Neuronal stem cell (in vitro differentiated cells): ENCODE results near the gene BARHL1.

Experiments
- DNase-seq: peaks from one replicate; pipeline ENCODE4 v3.0.0-alpha.2; 2013; ENCODE audit warnings: low spot score
- H2AFZ ChIP-seq: one replicate; pipeline ENCODE4 v1.6.1; 2013; ENCODE audit warnings: mild to moderate bottlenecking, low read length, inconsistent platforms
- H2AK5ac ChIP-seq: 2 replicates; pipeline ENCODE4 v1.6.1; 2013; ENCODE audit warnings: low read depth, mild to moderate bottlenecking, inconsistent platforms, low read length, moderate library complexity, mixed read lengths
- H2BK120ac ChIP-seq: 2 replicates; pipeline ENCODE4 v1.6.1; 2013; ENCODE audit warnings: low read depth, mild to moderate bottlenecking, inconsistent platforms, low read length, moderate library complexity, mixed read lengths
- H2BK12ac ChIP-seq: one replicate; pipeline ENCODE4 v1.6.1; 2013; ENCODE audit warnings: low read length, inconsistent platforms
- H2BK15ac ChIP-seq: 2 replicates; pipeline ENCODE4 v1.6.1; 2013; ENCODE audit warnings: mild to moderate bottlenecking, low read length, inconsistent platforms, mixed read lengths
- H2BK5ac ChIP-seq: one replicate; pipeline ENCODE4 v1.6.1; 2013; ENCODE audit warnings: inconsistent platforms, mild to moderate bottlenecking, low read length, moderate library complexity
- H3K14ac ChIP-seq: one replicate; pipeline ENCODE4 v1.6.1; 2013; ENCODE audit warnings: low read length, inconsistent platforms
- H3K18ac ChIP-seq: 2 replicates; pipeline ENCODE4 v1.6.1; 2013; ENCODE audit warnings: low read length, inconsistent platforms
- H3K23ac ChIP-seq: 2 replicates; pipeline ENCODE4 v1.6.1; 2013; ENCODE audit warnings: low read depth, mild to moderate bottlenecking, mixed read lengths, low read length, inconsistent platforms; ENCODE audit not compliant: poor library complexity
- H3K27ac ChIP-seq: replicated peaks from 3 replicates; pipeline ENCODE4 v1.5.1; 2013; ENCODE audit warnings: low read length, inconsistent platforms
- H3K27me3 ChIP-seq, 3 experiments: 2 replicates each; pipeline ENCODE4 v1.6.1; 2013; ENCODE audit warnings: low read length in 3 of 3, mild to moderate bottlenecking in 2 of 3, inconsistent platforms in 1 of 3, low read depth in 1 of 3, mixed read lengths in 1 of 3, moderate library complexity in 1 of 3; ENCODE audit not compliant: control insufficient read depth in 3 of 3, insufficient read depth in 3 of 3
- H3K36me3 ChIP-seq, 2 donors: replicated peaks in 1 of 2; 2 replicates each; pipeline ENCODE4 v1.6.1; 2013; ENCODE audit warnings: low read length in 2 of 2; ENCODE audit not compliant: control insufficient read depth in 2 of 2, insufficient read depth in 2 of 2
- H3K4ac ChIP-seq: 2 replicates; pipeline ENCODE4 v1.6.1; 2013; ENCODE audit warnings: inconsistent platforms, mild to moderate bottlenecking, low read length, moderate library complexity
- H3K4me1 ChIP-seq, 2 donors: 1 replicate in 1 of 2; 2 replicates in 1 of 2; pipeline ENCODE4 v1.6.1; 2013; ENCODE audit warnings: low read length in 2 of 2, low read depth in 1 of 2; ENCODE audit not compliant: control insufficient read depth in 2 of 2, insufficient read depth in 1 of 2
- H3K4me2 ChIP-seq: one replicate; pipeline ENCODE4 v1.6.1; 2013; ENCODE audit warnings: mild to moderate bottlenecking, low read length, inconsistent platforms; ENCODE audit not compliant: insufficient read depth, poor library complexity, severe bottlenecking
- H3K4me3 ChIP-seq, 2 donors: 2 replicates each; pipeline ENCODE4 v1.5.1; 2013; ENCODE audit warnings: low read length in 2 of 2, mild to moderate bottlenecking in 2 of 2, inconsistent platforms in 1 of 2, moderate library complexity in 1 of 2
- H3K79me1 ChIP-seq: one replicate; pipeline ENCODE4 v1.6.1; 2013; ENCODE audit warnings: low read depth, mild to moderate bottlenecking, inconsistent platforms, low read length, moderate library complexity
- H3K9ac ChIP-seq: one replicate; pipeline ENCODE4 v1.6.1; 2013; ENCODE audit warnings: mild to moderate bottlenecking, low read depth, low read length, inconsistent platforms; ENCODE audit not compliant: poor library complexity
- H3K9me3 ChIP-seq, 2 donors: replicated peaks in 1 of 2; 2 replicates each; pipeline versions ENCODE3 to v1.6.1; 2013; ENCODE audit warnings: low read length in 2 of 2, mild to moderate bottlenecking in 2 of 2, inconsistent platforms in 1 of 2, low read depth in 1 of 2, mixed read lengths in 1 of 2, moderate library complexity in 1 of 2; ENCODE audit not compliant: control insufficient read depth in 2 of 2, insufficient read depth in 1 of 2
- H4K8ac ChIP-seq: one replicate; pipeline ENCODE4 v1.6.1; 2013; ENCODE audit warnings: low read depth, mild to moderate bottlenecking, inconsistent platforms, low read length, moderate library complexity
- H4K91ac ChIP-seq: one replicate; pipeline ENCODE4 v1.6.1; 2013; ENCODE audit warnings: low read length, low read depth, mild to moderate bottlenecking, inconsistent platforms; ENCODE audit not compliant: poor library complexity
- WGBS, 2 donors: extraction: QIAGEN DNeasy Blood & Tissue Kit; methylation state at CpG; one replicate each; pipeline ENCODE4 v1.1.7; 2013; ENCODE audit warnings: missing lambda C conversion rate in 2 of 2, mixed read lengths in 1 of 2; ENCODE audit not compliant: insufficient read length in 2 of 2, insufficient replicate concordance in 1 of 2; ENCODE audit errors: extremely low coverage in 2 of 2; 5-methylcytosine and 5-hydroxymethylcytosine counted together

The BARHL1 gene

DNA sequence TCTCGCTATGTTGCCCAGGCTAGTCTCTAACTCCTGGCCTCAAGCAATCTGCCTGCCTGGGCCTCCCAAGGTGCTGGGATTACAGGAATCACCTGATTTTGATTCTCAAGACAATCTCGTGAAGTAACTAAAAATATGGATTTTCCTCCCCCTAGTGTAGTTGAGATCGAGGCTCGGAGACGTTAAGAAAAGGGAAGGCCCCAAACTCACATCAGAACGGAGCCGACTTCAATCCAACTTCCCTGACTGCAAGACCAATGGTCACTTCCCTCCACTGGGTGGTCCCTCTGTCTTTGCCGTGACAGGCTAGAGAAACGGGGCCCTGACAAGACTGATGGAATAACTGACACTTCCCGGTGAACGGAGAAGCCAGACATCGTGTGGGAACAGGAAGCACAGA, 28.3 kb downstream of the BARHL1 start:
- Histone ChIP-seq H3K36me3 (peaks cover 13 to 92% of the 10 kb centered on the region in 2 donors), H3K4me2 (no peak overlapping the region), H3K18ac (no peak overlapping the region), H3K23ac (no peak overlapping the region), H2BK5ac (no peak overlapping the region), H3K4ac (no peak overlapping the region), H3K4me3 (no peak overlapping the region), H4K8ac (no peak overlapping the region), H2BK15ac (no peak overlapping the region), H4K91ac (no peak overlapping the region), H2AK5ac (no peak overlapping the region), H3K9me3 (no peaks in the 10 kb centered on the region), H3K79me1 (no peaks in the 10 kb centered on the region), H3K14ac (no peak overlapping the region), H2BK120ac (no peak overlapping the region), H3K27me3 (no peaks in the 10 kb centered on the region), H2BK12ac (no peak overlapping the region), H3K4me1 (peaks cover 0 to 6% of the 10 kb centered on the region in 2 donors), H3K9ac (no peak overlapping the region), H2AFZ (no peak overlapping the region), H3K27ac (no peak overlapping the region)
- WGBS, 2 donors = no CpG with 5 or more reads among the region's 12 CpGs
- no peak for DNase-seq

DNA sequence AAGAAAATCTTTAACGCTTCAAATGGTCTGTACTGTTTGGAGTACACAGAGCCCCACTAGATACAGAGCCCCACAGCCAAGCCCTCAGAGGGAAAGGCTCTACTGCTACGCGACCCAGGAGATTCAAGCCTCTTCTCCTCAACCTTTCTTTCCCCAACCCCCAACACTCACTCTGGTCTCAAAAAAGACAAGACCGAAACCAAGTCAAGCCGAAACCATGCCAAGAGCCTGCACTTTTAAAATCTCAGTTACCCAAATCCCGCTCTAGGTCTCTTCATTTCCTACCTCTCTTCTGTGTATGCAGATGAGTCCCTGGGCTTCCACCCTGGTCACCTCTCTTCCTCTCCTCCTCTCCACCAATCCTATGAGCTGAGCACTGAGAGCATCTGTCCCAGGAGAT, 31.9 kb downstream of the BARHL1 start:
- peaks cover 0 to 4% of the 10 kb centered on the region in 2 donors for H3K4me1 ChIP-seq
- H4K8ac ChIP-seq = no peak overlapping the region
- H2BK120ac ChIP-seq = no peak overlapping the region
- no peak overlapping the region for H3K18ac ChIP-seq
- H2AFZ ChIP-seq = no peak overlapping the region
- H3K14ac ChIP-seq = no peak overlapping the region
- H3K4me2 ChIP-seq = no peak overlapping the region
- no CpG with 5 or more reads among the region's 6 CpGs for WGBS, 2 donors
- H3K4ac ChIP-seq = no peak overlapping the region
- peaks cover 22 to 93% of the 10 kb centered on the region in 2 donors for H3K36me3 ChIP-seq
- H3K27ac ChIP-seq = no peak overlapping the region
- no peaks in the 10 kb centered on the region for H3K9me3 ChIP-seq
- DNase-seq = no peak
- H3K9ac ChIP-seq = no peak overlapping the region
- no peak overlapping the region for H3K23ac ChIP-seq
- no peaks in the 10 kb centered on the region for H3K79me1 ChIP-seq
- H2BK15ac ChIP-seq = no peak overlapping the region
- no peaks in the 10 kb centered on the region for H3K27me3 ChIP-seq
- no peak overlapping the region for H2BK12ac ChIP-seq
- no peak overlapping the region for H2AK5ac ChIP-seq
- H3K4me3 ChIP-seq = no peak overlapping the region
- no peak overlapping the region for H2BK5ac ChIP-seq
- no peak overlapping the region for H4K91ac ChIP-seq

DNA sequence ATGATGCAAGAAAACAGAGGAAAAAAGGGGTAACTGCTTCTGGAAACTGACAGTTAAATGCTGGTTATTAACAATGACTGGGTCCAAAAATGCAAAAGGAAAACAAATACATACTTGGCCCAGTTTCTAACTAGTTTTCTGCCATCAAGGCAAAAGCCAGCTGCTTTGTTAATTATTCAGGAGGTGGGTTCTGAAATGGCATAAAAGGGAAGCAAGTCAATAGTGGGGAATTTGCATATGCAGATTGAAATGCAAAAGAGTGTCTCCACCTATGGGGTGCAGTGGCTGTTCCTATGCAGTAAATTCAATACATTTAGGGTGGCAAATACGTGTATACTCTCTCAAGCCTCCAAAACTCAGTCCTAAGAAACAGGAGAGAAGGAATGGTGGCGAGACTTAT, 33.4 kb downstream of the BARHL1 start:
- H3K18ac ChIP-seq = no peak overlapping the region
- H3K9me3 ChIP-seq = no peaks in the 10 kb centered on the region
- H3K27ac ChIP-seq = no peak overlapping the region
- H3K4ac ChIP-seq = no peak overlapping the region
- peaks cover 22 to 94% of the 10 kb centered on the region in 2 donors for H3K36me3 ChIP-seq
- H2AK5ac ChIP-seq = no peak overlapping the region
- H4K91ac ChIP-seq = no peak overlapping the region
- no peak overlapping the region for H3K4me3 ChIP-seq
- no peak overlapping the region for H3K23ac ChIP-seq
- H3K9ac ChIP-seq = no peak overlapping the region
- H3K4me1 ChIP-seq = peaks cover 0 to 2% of the 10 kb centered on the region in 2 donors
- no peaks in the 10 kb centered on the region for H3K27me3 ChIP-seq
- no peak overlapping the region for H2BK12ac ChIP-seq
- no peak for DNase-seq
- H3K14ac ChIP-seq = no peak overlapping the region
- no peak overlapping the region for H2BK5ac ChIP-seq
- H2BK120ac ChIP-seq = no peak overlapping the region
- no peaks in the 10 kb centered on the region for H3K79me1 ChIP-seq
- no CpG with 5 or more reads among the region's 2 CpGs for WGBS, 2 donors
- H2BK15ac ChIP-seq = no peak overlapping the region
- no peak overlapping the region for H3K4me2 ChIP-seq
- no peak overlapping the region for H4K8ac ChIP-seq
- H2AFZ ChIP-seq = no peak overlapping the region

DNA sequence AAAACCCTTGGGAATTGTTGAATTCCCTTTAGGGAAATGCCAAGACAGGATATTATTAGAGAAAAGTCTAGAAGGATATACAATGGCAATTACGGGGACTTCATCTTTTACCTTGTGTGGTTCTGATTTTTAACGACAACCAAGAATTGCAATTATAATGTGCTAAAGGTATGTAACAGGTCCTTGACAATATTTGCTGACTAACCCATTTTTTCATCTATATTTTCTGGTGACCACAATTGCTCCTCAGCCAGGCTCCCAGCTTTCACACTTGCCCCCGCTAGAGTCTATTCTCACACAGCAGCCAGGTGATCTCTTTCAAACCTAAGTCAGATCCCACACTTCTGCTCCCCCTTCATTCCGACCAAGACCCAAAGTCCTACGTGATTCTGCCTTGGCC, 34.3 kb downstream of the BARHL1 start:
- no peak overlapping the region for H3K4me2 ChIP-seq
- H3K9me3 ChIP-seq = no peaks in the 10 kb centered on the region
- H3K27ac ChIP-seq = no peak overlapping the region
- H3K79me1 ChIP-seq = no peaks in the 10 kb centered on the region
- no peak overlapping the region for H3K9ac ChIP-seq
- H2BK12ac ChIP-seq = no peak overlapping the region
- no peak overlapping the region for H2BK15ac ChIP-seq
- H4K91ac ChIP-seq = no peak overlapping the region
- peaks cover 0 to 2% of the 10 kb centered on the region in 2 donors for H3K4me1 ChIP-seq
- H3K4me3 ChIP-seq = no peak overlapping the region
- H4K8ac ChIP-seq = no peak overlapping the region
- H2AFZ ChIP-seq = no peak overlapping the region
- no peak overlapping the region for H3K4ac ChIP-seq
- no peak overlapping the region for H2BK5ac ChIP-seq
- no CpG with 5 or more reads among the region's 5 CpGs for WGBS, 2 donors
- H3K23ac ChIP-seq = no peak overlapping the region
- no peak for DNase-seq
- no peak overlapping the region for H2AK5ac ChIP-seq
- no peak overlapping the region for H3K14ac ChIP-seq
- peaks cover 19 to 93% of the 10 kb centered on the region in 2 donors for H3K36me3 ChIP-seq
- H2BK120ac ChIP-seq = no peak overlapping the region
- H3K18ac ChIP-seq = no peak overlapping the region
- no peaks in the 10 kb centered on the region for H3K27me3 ChIP-seq
